ENCODE data around the gene GLRA3. TPM values are rescaled to one million over a fixed set of nuclear protein-coding genes. Genes with fewer than 3 reads are reported as not detected.
A peak's percentile ranks its signal among the peaks of the same experiment; 100 is the strongest.

GLRA3 gene
- total and polyA plus RNA-seq, 2 donors (not counting 1 experiment from before 2014, with no cell fraction given): not detected

DNA sequence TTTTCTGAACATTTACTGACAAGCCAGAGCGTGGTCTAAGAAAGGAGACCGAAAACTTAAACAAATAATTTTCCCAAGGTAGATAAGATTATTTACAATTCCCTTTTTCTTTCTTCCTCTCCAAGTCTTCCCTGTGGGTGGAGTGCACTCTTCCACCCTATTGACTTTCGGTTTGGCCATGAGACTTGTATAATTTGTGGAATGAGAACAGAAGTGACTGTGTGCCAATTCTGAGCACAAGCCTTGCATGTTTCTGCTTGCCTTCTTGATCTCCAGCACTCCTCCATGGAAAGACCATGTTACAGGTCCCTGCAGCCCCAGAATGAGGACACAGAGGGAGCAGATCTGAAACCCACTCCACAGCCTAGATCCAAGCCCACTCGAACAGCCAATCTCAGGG lies 156.8 kb downstream of the GLRA3 start:
- no peaks in the 10 kb centered on the region for H3K27me3 ChIP-seq (ENCODE audit: control insufficient read depth, insufficient read depth, low read length)
- H3K4me1 ChIP-seq (ENCODE audit: control insufficient read depth, extremely low read depth, insufficient read depth, low read length): no peaks in the 10 kb centered on the region
- H3K79me2 ChIP-seq (ENCODE audit: control insufficient read depth, insufficient read depth, low read length): no peaks in the 10 kb centered on the region
- no peak overlapping the region for H3K27ac ChIP-seq (ENCODE audit: insufficient read depth, low read length)
- H3K4me2 ChIP-seq (ENCODE audit: extremely low read depth, insufficient read depth, low read length): no peak overlapping the region
- H3K36me3 ChIP-seq (ENCODE audit: control insufficient read depth, insufficient read depth, low read length): no peaks in the 10 kb centered on the region
- TF ChIP-seq, protein P1, sequence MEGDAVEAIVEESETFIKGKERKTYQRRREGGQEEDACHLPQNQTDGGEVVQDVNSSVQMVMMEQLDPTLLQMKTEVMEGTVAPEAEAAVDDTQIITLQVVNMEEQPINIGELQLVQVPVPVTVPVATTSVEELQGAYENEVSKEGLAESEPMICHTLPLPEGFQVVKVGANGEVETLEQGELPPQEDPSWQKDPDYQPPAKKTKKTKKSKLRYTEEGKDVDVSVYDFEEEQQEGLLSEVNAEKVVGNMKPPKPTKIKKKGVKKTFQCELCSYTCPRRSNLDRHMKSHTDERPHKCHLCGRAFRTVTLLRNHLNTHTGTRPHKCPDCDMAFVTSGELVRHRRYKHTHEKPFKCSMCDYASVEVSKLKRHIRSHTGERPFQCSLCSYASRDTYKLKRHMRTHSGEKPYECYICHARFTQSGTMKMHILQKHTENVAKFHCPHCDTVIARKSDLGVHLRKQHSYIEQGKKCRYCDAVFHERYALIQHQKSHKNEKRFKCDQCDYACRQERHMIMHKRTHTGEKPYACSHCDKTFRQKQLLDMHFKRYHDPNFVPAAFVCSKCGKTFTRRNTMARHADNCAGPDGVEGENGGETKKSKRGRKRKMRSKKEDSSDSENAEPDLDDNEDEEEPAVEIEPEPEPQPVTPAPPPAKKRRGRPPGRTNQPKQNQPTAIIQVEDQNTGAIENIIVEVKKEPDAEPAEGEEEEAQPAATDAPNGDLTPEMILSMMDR (conservative IDR thresholded peaks at IDR 0.05 in 1 of 2, IDR thresholded peaks at IDR 0.05 in 1 of 2; ENCODE audit: low read depth in 1 of 2, low read length in 2 of 2): no peak
- TF ChIP-seq EZH2 (IDR thresholded peaks at IDR 0.05; ENCODE audit: low read length, missing control alignments): no peak
- no peak overlapping the region for H3K9ac ChIP-seq (ENCODE audit: insufficient read depth, low read length)
- H2AFZ ChIP-seq (ENCODE audit: low read length): no peak overlapping the region
- peak in 1 of 2 donors; percentile 8 for DNase-seq (ENCODE audit: low read depth in 2 of 2)
- no peak overlapping the region for H3K4me3 ChIP-seq (replicated peaks in 1 of 4; ENCODE audit: control extremely low read depth in 1 of 4, insufficient read depth in 1 of 4, low read depth in 3 of 4, low read length in 4 of 4)
- H4K20me1 ChIP-seq (ENCODE audit: control insufficient read depth, extremely low read depth, insufficient read depth, low read length): no peaks in the 10 kb centered on the region
- no peaks in the 10 kb centered on the region for H3K9me3 ChIP-seq (ENCODE audit: control insufficient read depth, insufficient read depth, low read depth, low read length)

DNA sequence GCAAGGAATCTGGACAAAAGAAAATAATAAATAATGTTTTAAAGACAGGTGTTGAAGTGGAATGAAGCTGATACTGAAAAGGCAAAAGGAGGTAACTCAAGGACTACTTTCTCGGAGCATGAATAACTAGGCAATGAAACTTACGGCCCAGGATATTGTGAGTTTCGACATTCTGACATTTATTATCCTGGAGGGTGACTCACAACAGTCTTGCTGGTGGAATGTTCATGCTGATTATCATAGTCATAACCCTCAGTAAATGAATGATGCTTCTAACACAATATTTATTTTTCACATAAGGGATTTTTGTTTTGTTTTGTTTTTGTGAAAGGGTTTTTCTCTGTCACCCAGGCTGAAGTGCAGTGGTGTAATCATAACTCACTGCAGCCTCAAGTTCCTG lies 159.8 kb downstream of the GLRA3 start:
- Histone ChIP-seq H3K27me3 (ENCODE audit: control insufficient read depth, insufficient read depth, low read length) (no peaks in the 10 kb centered on the region), H3K4me2 (ENCODE audit: extremely low read depth, insufficient read depth, low read length) (no peak overlapping the region), H3K27ac (ENCODE audit: insufficient read depth, low read length) (no peak overlapping the region), H3K79me2 (ENCODE audit: control insufficient read depth, insufficient read depth, low read length) (no peaks in the 10 kb centered on the region), H4K20me1 (ENCODE audit: control insufficient read depth, extremely low read depth, insufficient read depth, low read length) (no peaks in the 10 kb centered on the region), H3K4me3 (replicated peaks in 1 of 4; ENCODE audit: control extremely low read depth in 1 of 4, insufficient read depth in 1 of 4, low read depth in 3 of 4, low read length in 4 of 4) (no peak overlapping the region), H3K36me3 (ENCODE audit: control insufficient read depth, insufficient read depth, low read length) (no peaks in the 10 kb centered on the region), H3K9ac (ENCODE audit: insufficient read depth, low read length) (no peak overlapping the region), H3K9me3 (ENCODE audit: control insufficient read depth, insufficient read depth, low read depth, low read length) (no peaks in the 10 kb centered on the region), H3K4me1 (ENCODE audit: control insufficient read depth, extremely low read depth, insufficient read depth, low read length) (no peaks in the 10 kb centered on the region), H2AFZ (ENCODE audit: low read length) (no peak overlapping the region)
- TF ChIP-seq EZH2 (IDR thresholded peaks at IDR 0.05; ENCODE audit: low read length, missing control alignments): no peak
- TF ChIP-seq, protein P1 (conservative IDR thresholded peaks at IDR 0.05 in 1 of 2, IDR thresholded peaks at IDR 0.05 in 1 of 2; ENCODE audit: low read depth in 1 of 2, low read length in 2 of 2): no peak
- peak; percentile 80 to 89 for DNase-seq (ENCODE audit: low read depth in 2 of 2)

DNA sequence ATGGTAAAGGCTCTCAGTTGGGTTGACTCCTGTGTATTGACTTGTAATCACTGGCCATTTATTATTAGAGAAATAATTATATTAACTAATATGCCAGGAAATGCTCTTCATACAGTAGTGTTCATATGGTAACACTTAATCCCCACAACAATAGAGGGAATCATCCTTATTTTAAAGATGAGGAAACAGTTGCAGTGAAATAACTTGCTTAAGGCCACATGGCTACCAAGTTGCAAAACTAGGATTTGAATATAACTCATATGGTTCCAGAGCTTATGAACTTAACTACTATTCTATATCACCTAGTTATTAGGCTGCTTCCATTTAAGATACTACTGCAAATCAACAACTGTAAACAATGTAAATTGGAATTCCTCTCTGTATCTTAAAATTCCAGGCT lies 163.2 kb downstream of the GLRA3 start:
- H3K79me2 ChIP-seq (ENCODE audit: control insufficient read depth, insufficient read depth, low read length): no peaks in the 10 kb centered on the region
- no peaks in the 10 kb centered on the region for H3K4me1 ChIP-seq (ENCODE audit: control insufficient read depth, extremely low read depth, insufficient read depth, low read length)
- H3K9ac ChIP-seq (ENCODE audit: insufficient read depth, low read length): no peak overlapping the region
- H4K20me1 ChIP-seq (ENCODE audit: control insufficient read depth, extremely low read depth, insufficient read depth, low read length): no peaks in the 10 kb centered on the region
- no peak overlapping the region for H2AFZ ChIP-seq (ENCODE audit: low read length)
- no peaks in the 10 kb centered on the region for H3K27me3 ChIP-seq (ENCODE audit: control insufficient read depth, insufficient read depth, low read length)
- H3K4me2 ChIP-seq (ENCODE audit: extremely low read depth, insufficient read depth, low read length): no peak overlapping the region
- H3K27ac ChIP-seq (ENCODE audit: insufficient read depth, low read length): no peak overlapping the region
- H3K9me3 ChIP-seq (ENCODE audit: control insufficient read depth, insufficient read depth, low read depth, low read length): no peaks in the 10 kb centered on the region
- DNase-seq (ENCODE audit: low read depth in 2 of 2): no peak
- no peaks in the 10 kb centered on the region for H3K36me3 ChIP-seq (ENCODE audit: control insufficient read depth, insufficient read depth, low read length)
- no peak overlapping the region for H3K4me3 ChIP-seq (replicated peaks in 1 of 4; ENCODE audit: control extremely low read depth in 1 of 4, insufficient read depth in 1 of 4, low read depth in 3 of 4, low read length in 4 of 4)
- TF ChIP-seq EZH2 (IDR thresholded peaks at IDR 0.05; ENCODE audit: low read length, missing control alignments): no peak
- TF ChIP-seq, protein P1 (conservative IDR thresholded peaks at IDR 0.05 in 1 of 2, IDR thresholded peaks at IDR 0.05 in 1 of 2; ENCODE audit: low read depth in 1 of 2, low read length in 2 of 2): no peak
